ENCODE measurements around the gene GADD45A.

The GADD45A gene

DNA sequence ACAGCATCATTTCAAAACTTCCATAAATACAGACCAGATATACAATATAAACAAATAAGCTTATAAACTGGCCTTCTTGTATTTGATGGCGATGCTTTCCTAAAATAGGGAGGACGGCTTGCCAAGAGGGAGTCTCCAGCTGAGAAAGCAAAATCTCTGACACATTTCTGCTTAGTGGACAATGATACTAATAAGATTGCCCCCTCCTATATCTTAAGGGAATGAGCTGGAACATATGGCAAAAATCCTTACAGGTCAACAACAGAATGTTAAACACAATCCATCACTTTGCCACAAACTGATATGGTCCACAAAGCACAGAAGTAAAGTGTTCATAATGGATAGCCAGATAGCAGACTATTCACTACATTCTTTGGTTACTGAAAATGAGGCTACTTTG, 7.1 kb upstream of the GADD45A start:
- H3K27ac ChIP-seq (ENCODE audit: low read depth, low read length), result no peak overlapping the region
- peaks cover 0 to 10% (median 6%) of the 10 kb centered on the region in 5 donors for H3K4me1 ChIP-seq (ENCODE audit: control insufficient read depth in 5 of 5, insufficient read depth in 5 of 5, low read length in 5 of 5)
- no peak overlapping the region for H3K9ac ChIP-seq (ENCODE audit: low read length in 5 of 5)
- H3K9me3 ChIP-seq (ENCODE audit: control insufficient read depth in 5 of 5, low read length in 5 of 5), result no peaks in the 10 kb centered on the region
- H3K4me3 ChIP-seq (ENCODE audit: low read depth in 1 of 5, low read length in 5 of 5), result no peak overlapping the region
- H3K36me3 ChIP-seq (ENCODE audit: control insufficient read depth in 5 of 5, insufficient read depth in 5 of 5, low read length in 5 of 5), result no peaks in the 10 kb centered on the region
- H3K27me3 ChIP-seq (ENCODE audit: control insufficient read depth in 5 of 5, insufficient read depth in 4 of 5, low read length in 5 of 5), result no peaks in the 10 kb centered on the region

DNA sequence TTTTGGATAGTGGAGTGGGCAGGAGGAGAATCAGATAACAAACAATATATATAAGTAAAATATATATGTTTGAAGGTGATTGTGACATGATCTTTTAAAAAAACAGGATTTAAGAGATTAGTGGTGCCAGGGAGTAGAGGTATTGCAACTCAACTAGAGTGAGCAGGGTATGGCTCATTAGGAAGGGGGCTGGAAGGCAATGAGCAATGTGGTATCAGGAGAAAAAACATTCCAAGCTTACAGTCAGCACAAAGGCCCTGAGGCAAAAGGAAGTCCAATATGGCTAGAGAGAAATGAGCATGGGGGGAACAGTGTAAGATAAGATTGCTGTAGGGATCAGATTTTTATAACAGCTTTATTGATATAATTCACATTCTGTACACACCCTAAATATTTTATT, 5.3 kb upstream of the GADD45A start:
- Histone ChIP-seq H3K27me3 (ENCODE audit: control insufficient read depth in 5 of 5, insufficient read depth in 4 of 5, low read length in 5 of 5) (no peaks in the 10 kb centered on the region), H3K36me3 (ENCODE audit: control insufficient read depth in 5 of 5, insufficient read depth in 5 of 5, low read length in 5 of 5) (no peaks in the 10 kb centered on the region), H3K4me1 (ENCODE audit: control insufficient read depth in 5 of 5, insufficient read depth in 5 of 5, low read length in 5 of 5) (peaks cover 0 to 21% (median 17%) of the 10 kb centered on the region in 5 donors), H3K4me3 (ENCODE audit: low read depth in 1 of 5, low read length in 5 of 5) (no peak overlapping the region), H3K27ac (ENCODE audit: low read depth, low read length) (no peak overlapping the region), H3K9me3 (ENCODE audit: control insufficient read depth in 5 of 5, low read length in 5 of 5) (no peaks in the 10 kb centered on the region), H3K9ac (ENCODE audit: low read length in 5 of 5) (no peak overlapping the region)

DNA sequence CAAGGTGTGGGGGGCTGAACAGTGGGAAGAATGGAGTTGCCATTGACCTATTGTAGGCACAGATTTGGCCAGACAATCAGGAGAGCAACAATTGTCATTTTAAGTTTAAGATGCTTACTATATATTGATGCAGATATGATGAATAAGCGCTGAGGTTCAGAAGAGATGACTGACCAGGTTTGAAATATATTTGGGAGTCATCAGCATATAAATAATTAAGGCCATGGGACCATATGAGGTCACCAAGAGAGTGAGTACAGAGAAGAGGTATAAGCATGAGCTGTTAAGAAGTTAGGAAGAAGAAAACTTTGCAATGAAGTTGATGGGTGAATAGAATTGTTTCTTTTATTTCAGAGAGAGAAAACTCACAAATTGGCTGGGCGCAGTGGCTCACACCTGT, 4.5 kb upstream of the GADD45A start:
- H3K4me3 ChIP-seq (ENCODE audit: low read depth in 1 of 5, low read length in 5 of 5), result no peak overlapping the region
- H3K9ac ChIP-seq (ENCODE audit: low read length in 5 of 5), result no peak overlapping the region
- no peaks in the 10 kb centered on the region for H3K36me3 ChIP-seq (ENCODE audit: control insufficient read depth in 5 of 5, insufficient read depth in 5 of 5, low read length in 5 of 5)
- H3K9me3 ChIP-seq (ENCODE audit: control insufficient read depth in 5 of 5, low read length in 5 of 5), result no peaks in the 10 kb centered on the region
- H3K27ac ChIP-seq (ENCODE audit: low read depth, low read length), result no peak overlapping the region
- no peaks in the 10 kb centered on the region for H3K27me3 ChIP-seq (ENCODE audit: control insufficient read depth in 5 of 5, insufficient read depth in 4 of 5, low read length in 5 of 5)
- H3K4me1 ChIP-seq (ENCODE audit: control insufficient read depth in 5 of 5, insufficient read depth in 5 of 5, low read length in 5 of 5), result peaks cover 0 to 19% (median 15%) of the 10 kb centered on the region in 5 donors

DNA sequence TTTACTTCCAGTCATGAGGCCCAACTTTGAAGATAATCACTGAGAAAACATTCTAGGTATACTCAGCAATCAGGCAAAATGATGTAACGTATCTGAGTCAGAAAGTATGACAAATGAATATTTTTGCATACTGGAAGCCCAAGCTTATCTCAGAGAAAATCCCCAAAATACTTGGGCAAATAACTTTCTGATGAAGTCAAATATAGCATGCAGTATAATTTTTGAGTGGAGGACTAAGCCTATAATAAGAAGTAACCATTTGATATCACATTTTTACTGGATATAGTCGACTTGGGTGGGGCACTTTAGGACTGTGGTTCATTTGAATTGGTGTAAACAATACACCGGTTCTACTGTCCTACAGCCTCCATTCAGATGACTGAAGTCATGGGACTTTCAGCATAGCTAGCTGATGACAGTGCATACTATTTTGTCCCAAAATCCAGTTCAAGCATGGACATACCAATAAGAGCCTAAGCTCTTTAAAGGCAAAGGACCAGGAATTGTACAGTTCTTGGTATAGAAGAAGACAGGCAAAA, 2.3 kb upstream of the GADD45A start:
- no peak overlapping the region for H3K27ac ChIP-seq (ENCODE audit: low read depth, low read length)
- no peak overlapping the region for H3K4me3 ChIP-seq (ENCODE audit: low read depth in 1 of 5, low read length in 5 of 5)
- peaks cover 4 to 40% (median 23%) of the 10 kb centered on the region in 5 donors for H3K4me1 ChIP-seq (ENCODE audit: control insufficient read depth in 5 of 5, insufficient read depth in 5 of 5, low read length in 5 of 5)
- no peak overlapping the region for H3K9ac ChIP-seq (ENCODE audit: low read length in 5 of 5)
- no peaks in the 10 kb centered on the region for H3K27me3 ChIP-seq (ENCODE audit: control insufficient read depth in 5 of 5, insufficient read depth in 4 of 5, low read length in 5 of 5)
- H3K36me3 ChIP-seq (ENCODE audit: control insufficient read depth in 5 of 5, insufficient read depth in 5 of 5, low read length in 5 of 5), result peaks cover 0 to 3% (median 2%) of the 10 kb centered on the region in 5 donors
- no peaks in the 10 kb centered on the region for H3K9me3 ChIP-seq (ENCODE audit: control insufficient read depth in 5 of 5, low read length in 5 of 5)

DNA sequence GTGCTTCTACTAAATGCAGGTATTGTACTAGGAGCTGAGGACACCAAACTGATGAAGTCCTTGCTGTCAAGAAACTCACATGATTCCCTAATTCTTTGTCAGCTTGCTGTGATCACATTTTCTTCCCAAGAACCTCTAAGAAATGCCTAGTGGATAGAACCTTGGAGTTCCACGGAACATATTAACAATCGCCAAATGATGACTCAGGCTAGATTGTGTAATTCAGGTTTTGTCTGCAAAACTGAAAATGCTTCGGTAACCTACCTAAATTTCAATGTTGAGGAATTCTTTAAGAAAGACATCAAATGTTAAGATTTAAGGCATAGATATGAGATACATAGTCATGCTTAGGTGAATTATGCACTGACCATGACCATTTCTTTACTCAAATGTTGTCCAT, 1.7 kb upstream of the GADD45A start:
- Histone ChIP-seq H3K9me3 (ENCODE audit: control insufficient read depth in 5 of 5, low read length in 5 of 5) (no peaks in the 10 kb centered on the region), H3K4me1 (ENCODE audit: control insufficient read depth in 5 of 5, insufficient read depth in 5 of 5, low read length in 5 of 5) (peaks cover 4 to 41% (median 23%) of the 10 kb centered on the region in 5 donors), H3K4me3 (ENCODE audit: low read depth in 1 of 5, low read length in 5 of 5) (no peak overlapping the region), H3K36me3 (ENCODE audit: control insufficient read depth in 5 of 5, insufficient read depth in 5 of 5, low read length in 5 of 5) (peaks cover 0 to 8% (median 6%) of the 10 kb centered on the region in 5 donors), H3K27ac (ENCODE audit: low read depth, low read length) (peak overlapping the region; percentile 97), H3K9ac (ENCODE audit: low read length in 5 of 5) (no peak overlapping the region), H3K27me3 (ENCODE audit: control insufficient read depth in 5 of 5, insufficient read depth in 4 of 5, low read length in 5 of 5) (no peaks in the 10 kb centered on the region)

DNA sequence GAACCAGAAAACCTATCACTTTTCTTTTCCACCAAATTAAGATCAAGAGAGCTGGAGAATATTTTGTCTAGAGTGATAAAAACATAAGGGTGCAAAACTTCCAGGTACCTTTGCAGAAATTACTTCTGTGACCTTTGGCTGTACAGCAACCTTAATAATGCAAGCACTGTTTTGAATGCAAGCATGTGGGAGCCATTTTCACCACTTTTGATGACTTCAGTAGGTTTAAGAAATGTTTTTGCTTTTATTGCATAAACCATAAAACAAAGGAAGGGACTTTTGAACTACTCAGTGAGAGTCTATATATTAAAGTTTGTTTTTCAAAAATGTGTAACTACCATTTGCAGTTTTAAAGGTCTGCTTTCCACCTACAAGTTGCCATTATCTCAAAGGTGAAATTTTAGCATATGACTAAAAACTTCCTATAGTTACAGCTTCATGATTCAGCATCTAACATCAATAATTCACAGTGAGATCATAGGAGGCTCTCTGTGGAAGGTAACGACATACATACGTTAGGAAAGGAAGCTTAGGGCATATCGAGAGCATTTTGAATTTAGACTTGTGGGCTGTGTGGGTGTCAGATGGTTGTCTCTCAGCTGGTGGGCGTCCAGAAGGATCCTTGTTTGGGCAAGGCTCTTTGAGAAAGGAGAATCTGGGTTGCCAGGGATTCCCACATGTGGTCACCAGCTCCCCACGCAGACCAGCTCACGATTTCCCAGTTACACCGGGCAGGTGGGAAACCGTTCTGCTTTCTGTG, 1.1 kb upstream of the GADD45A start:
- Histone ChIP-seq H3K9ac (ENCODE audit: low read length in 5 of 5) (peak overlapping the region in 3 of 5 donors; percentile 21 to 56 (median 39)), H3K27me3 (ENCODE audit: control insufficient read depth in 5 of 5, insufficient read depth in 4 of 5, low read length in 5 of 5) (no peaks in the 10 kb centered on the region), H3K36me3 (ENCODE audit: control insufficient read depth in 5 of 5, insufficient read depth in 5 of 5, low read length in 5 of 5) (peaks cover 0 to 15% (median 12%) of the 10 kb centered on the region in 5 donors), H3K27ac (ENCODE audit: low read depth, low read length) (peak overlapping the region; percentile 97), H3K9me3 (ENCODE audit: control insufficient read depth in 5 of 5, low read length in 5 of 5) (no peaks in the 10 kb centered on the region), H3K4me1 (ENCODE audit: control insufficient read depth in 5 of 5, insufficient read depth in 5 of 5, low read length in 5 of 5) (peaks cover 4 to 41% (median 23%) of the 10 kb centered on the region in 5 donors), H3K4me3 (ENCODE audit: low read depth in 1 of 5, low read length in 5 of 5) (peak overlapping the region in 2 of 5 donors; percentile 48 to 56)

DNA sequence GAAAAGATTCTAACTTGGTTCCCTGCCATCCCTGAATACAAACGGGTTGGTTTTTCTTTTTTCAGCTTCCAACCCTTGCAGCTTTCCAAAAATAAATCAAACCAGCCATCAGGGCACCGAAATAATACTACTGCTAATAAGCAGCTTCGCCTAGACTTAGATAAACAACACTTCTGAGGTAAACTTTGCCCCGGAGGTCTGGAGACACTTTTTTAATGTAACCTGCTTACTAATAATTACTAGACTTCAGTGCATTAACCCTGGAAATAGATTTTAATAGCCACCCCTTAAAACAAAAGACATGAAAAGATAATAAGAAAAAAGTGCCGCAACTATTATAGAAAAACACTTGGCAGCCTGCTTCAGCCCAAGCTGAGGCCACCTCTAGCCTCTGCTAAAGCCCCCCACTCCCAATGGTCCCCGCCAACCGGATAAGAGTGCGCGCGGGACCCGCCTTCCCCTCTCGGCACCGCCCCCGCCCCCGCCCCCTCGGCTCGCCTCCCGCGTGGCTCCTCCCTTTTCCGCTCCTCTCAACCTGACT, 405 bp upstream of the GADD45A start:
- Histone ChIP-seq H3K27me3 (ENCODE audit: control insufficient read depth in 5 of 5, insufficient read depth in 4 of 5, low read length in 5 of 5) (no peaks in the 10 kb centered on the region), H3K27ac (ENCODE audit: low read depth, low read length) (peak overlapping the region; percentile 97), H3K36me3 (ENCODE audit: control insufficient read depth in 5 of 5, insufficient read depth in 5 of 5, low read length in 5 of 5) (peaks cover 0 to 20% (median 12%) of the 10 kb centered on the region in 5 donors), H3K4me1 (ENCODE audit: control insufficient read depth in 5 of 5, insufficient read depth in 5 of 5, low read length in 5 of 5) (peaks cover 4 to 41% (median 23%) of the 10 kb centered on the region in 5 donors), H3K9ac (ENCODE audit: low read length in 5 of 5) (peak overlapping the region in 3 of 5 donors; percentile 21 to 56 (median 39)), H3K4me3 (ENCODE audit: low read depth in 1 of 5, low read length in 5 of 5) (peak overlapping the region in 4 of 5 donors; percentile 34 to 56 (median 44)), H3K9me3 (ENCODE audit: control insufficient read depth in 5 of 5, low read length in 5 of 5) (no peaks in the 10 kb centered on the region)

DNA sequence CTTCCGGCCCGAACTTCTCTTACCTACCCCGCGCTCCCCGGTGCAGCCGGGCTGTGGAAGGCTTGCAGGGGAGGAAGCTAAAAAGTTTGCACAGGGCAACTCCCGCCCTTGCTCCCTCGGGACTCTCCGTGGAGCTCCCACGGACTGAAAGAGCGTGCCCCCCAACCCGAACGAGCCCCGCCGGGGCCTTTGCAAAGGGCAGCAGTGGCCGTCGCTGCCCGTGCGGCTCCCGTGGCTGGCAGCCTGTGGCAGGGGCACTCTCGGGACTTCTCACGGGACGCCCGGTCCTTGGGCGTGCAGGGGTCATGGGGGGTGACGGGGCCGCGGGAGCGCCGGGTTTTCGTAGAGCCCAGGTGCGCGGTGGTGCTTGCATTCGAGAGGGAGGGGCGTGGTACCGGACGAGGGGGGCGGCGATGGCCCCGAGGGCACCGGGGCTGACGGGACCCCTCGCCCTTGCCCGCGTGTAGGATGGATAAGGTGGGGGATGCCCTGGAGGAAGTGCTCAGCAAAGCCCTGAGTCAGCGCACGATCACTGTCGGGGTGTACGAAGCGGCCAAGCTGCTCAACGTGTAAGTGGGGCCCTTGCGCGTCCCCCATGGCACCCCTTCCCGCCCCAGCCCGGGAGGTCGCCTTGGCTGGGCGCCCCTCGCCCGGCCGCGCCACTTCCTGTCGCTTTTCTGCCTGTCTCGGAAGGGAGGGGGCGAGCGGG, 711 bp downstream of the GADD45A start:
- Histone ChIP-seq H3K9me3 (ENCODE audit: control insufficient read depth in 5 of 5, low read length in 5 of 5) (no peaks in the 10 kb centered on the region), H3K4me3 (ENCODE audit: low read depth in 1 of 5, low read length in 5 of 5) (peak overlapping the region; percentile 67 to 96 (median 85)), H3K27me3 (ENCODE audit: control insufficient read depth in 5 of 5, insufficient read depth in 4 of 5, low read length in 5 of 5) (no peaks in the 10 kb centered on the region), H3K9ac (ENCODE audit: low read length in 5 of 5) (peak overlapping the region; percentile 53 to 91 (median 85)), H3K27ac (ENCODE audit: low read depth, low read length) (peak overlapping the region; percentile 97), H3K4me1 (ENCODE audit: control insufficient read depth in 5 of 5, insufficient read depth in 5 of 5, low read length in 5 of 5) (peaks cover 4 to 41% (median 23%) of the 10 kb centered on the region in 5 donors), H3K36me3 (ENCODE audit: control insufficient read depth in 5 of 5, insufficient read depth in 5 of 5, low read length in 5 of 5) (peaks cover 0 to 23% (median 14%) of the 10 kb centered on the region in 5 donors)

DNA sequence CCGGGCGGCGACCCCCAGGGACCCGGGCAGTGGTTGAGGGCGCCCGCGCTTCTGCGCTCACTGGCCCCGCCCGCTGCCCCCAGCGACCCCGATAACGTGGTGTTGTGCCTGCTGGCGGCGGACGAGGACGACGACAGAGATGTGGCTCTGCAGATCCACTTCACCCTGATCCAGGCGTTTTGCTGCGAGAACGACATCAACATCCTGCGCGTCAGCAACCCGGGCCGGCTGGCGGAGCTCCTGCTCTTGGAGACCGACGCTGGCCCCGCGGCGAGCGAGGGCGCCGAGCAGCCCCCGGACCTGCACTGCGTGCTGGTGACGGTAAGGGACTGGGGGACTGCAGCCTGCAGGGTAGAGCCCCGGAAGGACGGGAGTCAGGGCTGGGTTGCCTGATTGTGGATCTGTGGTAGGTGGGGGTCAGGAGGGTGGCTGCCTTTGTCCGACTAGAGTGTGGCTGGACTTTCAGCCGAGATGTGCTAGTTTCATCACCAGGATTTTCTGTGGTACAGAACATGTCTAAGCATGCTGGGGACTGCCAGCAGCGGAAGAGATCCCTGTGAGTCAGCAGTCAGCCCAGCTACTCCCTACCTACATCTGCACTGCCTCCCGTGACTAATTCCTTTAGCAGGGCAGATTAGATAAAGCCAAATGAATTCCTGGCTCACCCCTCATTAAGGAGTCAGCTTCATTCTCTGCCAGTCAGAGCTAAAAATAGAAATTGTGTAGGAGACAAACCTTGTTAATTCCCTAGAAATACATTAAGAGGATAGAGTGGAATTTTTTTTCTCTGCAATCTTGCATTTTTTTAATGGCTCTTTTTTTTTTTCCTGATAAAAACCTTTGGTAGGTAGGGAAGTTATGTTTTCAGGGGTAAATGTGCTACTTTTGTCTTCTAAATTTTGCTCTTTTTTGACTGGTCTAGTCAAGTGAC, 1.5 kb downstream of the GADD45A start:
- Histone ChIP-seq H3K9ac (ENCODE audit: low read length in 5 of 5) (peak overlapping the region; percentile 41 to 91 (median 85)), H3K4me3 (ENCODE audit: low read depth in 1 of 5, low read length in 5 of 5) (peak overlapping the region; percentile 77 to 96 (median 85)), H3K27me3 (ENCODE audit: control insufficient read depth in 5 of 5, insufficient read depth in 4 of 5, low read length in 5 of 5) (no peaks in the 10 kb centered on the region), H3K4me1 (ENCODE audit: control insufficient read depth in 5 of 5, insufficient read depth in 5 of 5, low read length in 5 of 5) (peaks cover 4 to 41% (median 23%) of the 10 kb centered on the region in 5 donors), H3K9me3 (ENCODE audit: control insufficient read depth in 5 of 5, low read length in 5 of 5) (no peaks in the 10 kb centered on the region), H3K36me3 (ENCODE audit: control insufficient read depth in 5 of 5, insufficient read depth in 5 of 5, low read length in 5 of 5) (peaks cover 0 to 23% (median 14%) of the 10 kb centered on the region in 5 donors), H3K27ac (ENCODE audit: low read depth, low read length) (peak overlapping the region; percentile 97)
